Caco-2 (cell line): Measurements from ENCODE around the gene ARHGEF33. TPM values are rescaled to one million over a fixed set of nuclear protein-coding genes. Genes with fewer than 3 reads are reported as not detected.

Experiments
- BruUV-seq: library from RNA; stranded (reverse); fragments of 400-500 nt; replicated peaks from 2 replicates; lab custom pipeline; 2021; lab: Mats Ljungman, UMichigan
- CTCF ChIA-PET: fragments of 300-600 bp; sonication (Branson Sonifier 250); formaldehyde crosslinking; loops from one replicate; lab custom pipeline; 2022; ENCODE audit warnings: antibody characterized with exemption; lab: Charles Lee
- POLR2A ChIA-PET: fragments of 300-600 bp; sonication (Branson Sonifier 250); formaldehyde crosslinking; loops from one replicate; lab custom pipeline; 2022; ENCODE audit warnings: antibody characterized with exemption; lab: Charles Lee
- DNase-seq, 2 experiments: peaks; one replicate each; pipeline versions ENCODE4 v3.0.0 to v3.0.0-alpha.2; 2020 to 2022
- H3K27me3 ChIP-seq: replicated peaks from 2 replicates; pipeline ENCODE4 v1.6.0; 2011; ENCODE audit warnings: low read length; ENCODE audit not compliant: control insufficient read depth, insufficient read depth
- H3K36me3 ChIP-seq: 2 replicates; pipeline ENCODE4 v1.5.1; 2011; ENCODE audit warnings: low read length; ENCODE audit not compliant: control insufficient read depth, insufficient read depth
- H3K4me1 ChIP-seq: fragments of 250-450 bp; sonication (Bioruptor Pico); 2 replicates; pipeline ENCODE4 v1.5.1; 2020; ENCODE audit warnings: mild to moderate bottlenecking
- H3K4me3 ChIP-seq: 2 replicates; pipeline ENCODE4 v1.5.1; 2011; ENCODE audit warnings: low read depth, mild to moderate bottlenecking, control low read depth, low read length
- H3K9me3 ChIP-seq: fragments of 250-450 bp; sonication (Bioruptor Pico); 2 replicates; pipeline ENCODE4 v1.5.1; 2020; ENCODE audit warnings: mild to moderate bottlenecking, moderate library complexity
- H3K27ac Mint-ChIP-seq: one replicate; pipeline ENCODE4 v1.8.0; 2022; ENCODE audit warnings: mixed read lengths; ENCODE audit not compliant: unreplicated experiment
- H3K27me3 Mint-ChIP-seq: one replicate; pipeline ENCODE4 v1.8.0; 2022; ENCODE audit warnings: mixed read lengths; ENCODE audit not compliant: insufficient read depth, unreplicated experiment
- H3K36me3 Mint-ChIP-seq: one replicate; pipeline ENCODE4 v1.8.0; 2022; ENCODE audit warnings: mild to moderate bottlenecking, mixed read lengths; ENCODE audit not compliant: insufficient read depth, unreplicated experiment
- H3K4me1 Mint-ChIP-seq: one replicate; pipeline ENCODE4 v1.8.0; 2022; ENCODE audit warnings: low read depth, mixed read lengths; ENCODE audit not compliant: unreplicated experiment
- H3K4me3 Mint-ChIP-seq: one replicate; pipeline ENCODE4 v1.8.0; 2022; ENCODE audit warnings: mild to moderate bottlenecking, moderate library complexity, mixed read lengths; ENCODE audit not compliant: unreplicated experiment
- H3K9me3 Mint-ChIP-seq: one replicate; pipeline ENCODE4 v1.8.0; 2022; ENCODE audit warnings: mixed read lengths; ENCODE audit not compliant: unreplicated experiment
- intact Hi-C: fragments of 100-400 bp; cut with micrococcal nuclease; formaldehyde crosslinking; loops from one replicate; pipeline ENCODE4 v1.10.0; 2022; ENCODE audit not compliant: unreplicated experiment
- total RNA-seq: library from RNA; stranded (reverse); gene quantifications from 2 replicates; pipeline ENCODE4 v1.2.3, GENCODE V29; 2022
- TF ChIP-seq, protein P1 (sequence below), 2 experiments: fragments of 200-600 bp in 1 of 2; IDR thresholded peaks; 1 replicate in 1 of 2; 2 replicates in 1 of 2; pipeline versions ENCODE4 v1.5.1 to v1.8.0; 2011 to 2022; ENCODE audit warnings: antibody characterized with exemption in 1 of 2, control low read depth in 1 of 2, inconsistent platforms in 1 of 2, low read depth in 1 of 2, low read length in 1 of 2, mild to moderate bottlenecking in 1 of 2, moderate library complexity in 1 of 2; ENCODE audit not compliant: insufficient read depth in 1 of 2, severe bottlenecking in 1 of 2, unreplicated experiment in 1 of 2

The ARHGEF33 gene
- total RNA-seq, 1 experiment from 2014 or later = not detected

DNA sequence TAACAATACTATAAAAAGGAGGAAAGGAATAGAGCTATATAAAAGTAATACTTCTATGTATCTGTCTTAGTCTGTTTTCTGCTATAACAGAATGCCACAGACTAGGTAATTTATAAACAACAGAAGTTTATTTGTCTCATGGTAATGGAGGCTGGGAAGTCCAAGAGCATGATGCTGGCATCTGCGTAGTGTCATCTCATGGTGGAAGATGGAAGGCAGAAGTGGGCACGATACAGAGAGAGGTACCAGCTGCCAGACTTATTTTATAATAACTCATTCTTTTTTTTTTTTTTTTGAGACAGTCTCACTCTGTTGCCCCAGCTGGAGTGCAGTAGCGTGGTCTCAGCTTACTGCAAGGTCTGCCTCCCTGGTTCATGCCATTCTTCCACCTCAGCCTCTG lies 18.2 kb upstream of the ARHGEF33 start:
- Histone ChIP-seq H3K4me3 (no peak overlapping the region), H3K4me1 (no peaks in the 10 kb centered on the region), H3K36me3 (no peaks in the 10 kb centered on the region), H3K27me3 (no peaks in the 10 kb centered on the region), H3K9me3 (no peaks in the 10 kb centered on the region)
- ChIA-PET CTCF (no interaction called here), POLR2A (no interaction called here)
- DNase-seq = no peak
- TF ChIP-seq, protein P1, sequence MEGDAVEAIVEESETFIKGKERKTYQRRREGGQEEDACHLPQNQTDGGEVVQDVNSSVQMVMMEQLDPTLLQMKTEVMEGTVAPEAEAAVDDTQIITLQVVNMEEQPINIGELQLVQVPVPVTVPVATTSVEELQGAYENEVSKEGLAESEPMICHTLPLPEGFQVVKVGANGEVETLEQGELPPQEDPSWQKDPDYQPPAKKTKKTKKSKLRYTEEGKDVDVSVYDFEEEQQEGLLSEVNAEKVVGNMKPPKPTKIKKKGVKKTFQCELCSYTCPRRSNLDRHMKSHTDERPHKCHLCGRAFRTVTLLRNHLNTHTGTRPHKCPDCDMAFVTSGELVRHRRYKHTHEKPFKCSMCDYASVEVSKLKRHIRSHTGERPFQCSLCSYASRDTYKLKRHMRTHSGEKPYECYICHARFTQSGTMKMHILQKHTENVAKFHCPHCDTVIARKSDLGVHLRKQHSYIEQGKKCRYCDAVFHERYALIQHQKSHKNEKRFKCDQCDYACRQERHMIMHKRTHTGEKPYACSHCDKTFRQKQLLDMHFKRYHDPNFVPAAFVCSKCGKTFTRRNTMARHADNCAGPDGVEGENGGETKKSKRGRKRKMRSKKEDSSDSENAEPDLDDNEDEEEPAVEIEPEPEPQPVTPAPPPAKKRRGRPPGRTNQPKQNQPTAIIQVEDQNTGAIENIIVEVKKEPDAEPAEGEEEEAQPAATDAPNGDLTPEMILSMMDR (IDR thresholded peaks at IDR 0.05; ENCODE audit: insufficient read depth in 1 of 2, low read depth in 1 of 2, low read length in 1 of 2, severe bottlenecking in 1 of 2, unreplicated experiment in 1 of 2) = no peak
- Mint-ChIP-seq H3K27me3 (no peaks in the 10 kb centered on the region), H3K9me3 (peaks cover 30% of the 10 kb centered on the region), H3K4me1 (peaks cover 4% of the 10 kb centered on the region), H3K4me3 (no peak overlapping the region), H3K36me3 (peaks cover 10% of the 10 kb centered on the region), H3K27ac (no peak overlapping the region)
- intact Hi-C loops = no loop called here
- BruUV-seq = no TSS peak

DNA sequence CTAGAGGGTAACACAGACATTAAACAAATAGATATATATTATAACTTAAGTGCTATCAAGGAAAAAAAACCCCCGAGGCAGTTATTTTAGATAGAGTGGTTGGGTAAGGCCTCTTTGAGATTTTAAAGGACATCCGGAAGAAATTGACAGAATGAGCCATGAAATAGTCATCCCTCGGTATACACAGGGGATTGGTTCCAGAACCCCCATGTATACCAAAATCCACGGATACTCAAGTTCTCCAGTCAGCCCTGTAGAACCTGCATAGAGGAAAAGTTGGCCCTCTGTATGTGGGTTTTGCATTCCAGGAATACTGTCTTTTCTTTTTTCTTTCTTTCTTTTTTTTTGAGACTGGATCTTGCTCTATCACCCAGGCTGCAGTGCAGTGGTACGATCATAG lies 15.9 kb upstream of the ARHGEF33 start:
- TF ChIP-seq, protein P1 (IDR thresholded peaks at IDR 0.05; ENCODE audit: insufficient read depth in 1 of 2, low read depth in 1 of 2, low read length in 1 of 2, severe bottlenecking in 1 of 2, unreplicated experiment in 1 of 2) = no peak
- Histone ChIP-seq H3K4me1 (no peaks in the 10 kb centered on the region), H3K36me3 (no peaks in the 10 kb centered on the region), H3K9me3 (no peaks in the 10 kb centered on the region), H3K27me3 (no peaks in the 10 kb centered on the region), H3K4me3 (no peak overlapping the region)
- Mint-ChIP-seq H3K36me3 (peaks cover 10% of the 10 kb centered on the region), H3K27me3 (no peaks in the 10 kb centered on the region), H3K4me3 (no peak overlapping the region), H3K27ac (no peak overlapping the region), H3K4me1 (peaks cover 8% of the 10 kb centered on the region), H3K9me3 (peaks cover 30% of the 10 kb centered on the region)
- ChIA-PET CTCF (interaction anchor here (0.6 kb wide), 1 partner anchor 214 kb away, joined by 3 read pairs; no protein-coding TSS in a partner anchor), POLR2A (no interaction called here)
- no peak for DNase-seq
- intact Hi-C loops = no loop called here
- TSS peak; percentile 2 for BruUV-seq

DNA sequence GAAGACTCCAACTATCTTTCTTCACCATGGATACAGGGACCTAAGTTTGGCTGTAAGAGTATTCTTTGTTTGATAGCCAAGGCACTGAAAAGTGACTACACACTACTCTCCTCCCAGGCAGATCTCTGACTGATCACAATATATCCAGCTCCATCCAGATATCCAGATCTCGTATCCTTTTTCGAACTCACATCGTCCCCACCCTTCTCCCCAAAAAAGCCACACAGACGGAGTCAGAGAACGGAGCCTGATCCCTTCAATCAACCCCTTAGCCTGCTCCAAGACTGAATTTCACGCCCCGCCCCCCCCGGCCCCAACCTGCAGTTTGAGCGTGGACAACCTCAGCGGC lies 14.5 kb upstream of the ARHGEF33 start:
- no peaks in the 10 kb centered on the region for H3K9me3 ChIP-seq
- POLR2A ChIA-PET = interaction anchor here (1.8 kb wide), 1 partner anchor 124 kb away, joined by 19 read pairs; the partner anchor contains the start of gene SRSF7
- Mint-ChIP-seq H3K4me3 (peak overlapping the region; percentile 90), H3K36me3 (peaks cover 10% of the 10 kb centered on the region), H3K27me3 (no peaks in the 10 kb centered on the region), H3K27ac (peak overlapping the region; percentile 91), H3K4me1 (peaks cover 8% of the 10 kb centered on the region), H3K9me3 (peaks cover 21% of the 10 kb centered on the region)
- no peaks in the 10 kb centered on the region for H3K4me1 ChIP-seq
- DNase-seq = no peak
- BruUV-seq = no TSS peak
- no peaks in the 10 kb centered on the region for H3K36me3 ChIP-seq
- CTCF ChIA-PET = no interaction called here
- TF ChIP-seq, protein P1 (IDR thresholded peaks at IDR 0.05; ENCODE audit: insufficient read depth in 1 of 2, low read depth in 1 of 2, low read length in 1 of 2, severe bottlenecking in 1 of 2, unreplicated experiment in 1 of 2) = no peak
- no peaks in the 10 kb centered on the region for H3K27me3 ChIP-seq
- peak overlapping the region; percentile 74 for H3K4me3 ChIP-seq
- intact Hi-C loops = no loop called here
